K562 (cell line): Measurements from ENCODE around the gene SEMA3F. TPM values are rescaled to one million over a fixed set of nuclear protein-coding genes. Genes with fewer than 3 reads are reported as not detected.

Source experiments
- ATAC-seq: fragments of 200-7000 bp; cut with Tn5 transposase; 3 replicates; pipeline ENCODE4 v1.9.1; 2020; ENCODE audit warnings: moderate library complexity
- BruUV-seq: library from RNA; stranded (reverse); fragments of 400-500 nt; replicated peaks from 2 replicates; lab custom pipeline; 2021; lab: Mats Ljungman, UMichigan
- CTCF ChIA-PET: fragments of 300-600 bp; formaldehyde crosslinking; extraction: SDS; loops from one replicate; lab custom pipeline; 2021; ENCODE audit warnings: low intra/inter-chr PET ratio; lab: Yijun Ruan, JAX
- POLR2A ChIA-PET: fragments of 300-600, 350-650 bp; sonication (Branson Sonifier 250); formaldehyde crosslinking; extraction: SDS; loops from one replicate; lab custom pipeline; 2021; ENCODE audit warnings: antibody characterized with exemption, inconsistent platforms; lab: Yijun Ruan, JAX
- DNase-seq, 4 experiments: peaks; one replicate each; pipeline versions ENCODE4 v3.0.0 to v3.0.0-alpha.2; 2011 to 2018; ENCODE audit warnings: low spot score in 3 of 4, mixed read lengths in 3 of 4; ENCODE audit errors: extremely low read depth in 1 of 4
- FAIRE-seq: peaks from 2 replicates; lab custom pipeline; 2011; peaks lifted over from hg19 to GRCh38; lab: Jason Lieb, UNC
- H2AFZ ChIP-seq: 2 replicates; pipeline ENCODE4 v1.6.0; 2011; ENCODE audit warnings: low read depth, low read length, control low read depth, inconsistent platforms
- H3K27ac ChIP-seq: fragments of 200-600 bp; 3 replicates; pipeline ENCODE4 v1.8.0; 2011; ENCODE audit warnings: low read depth, mild to moderate bottlenecking, control low read depth, inconsistent platforms, low read length, moderate library complexity, mixed read lengths; ENCODE audit errors: extremely low read depth
- H3K27me3 ChIP-seq, 2 experiments: fragments of 300-600 bp in 1 of 2; 2 replicates in 1 of 2; 3 replicates in 1 of 2; pipeline versions ENCODE4 v1.6.0 to v1.8.0; 2011; ENCODE audit warnings: inconsistent platforms in 2 of 2, low read length in 2 of 2, mild to moderate bottlenecking in 1 of 2, mixed read lengths in 1 of 2, moderate library complexity in 1 of 2; ENCODE audit not compliant: control insufficient read depth in 2 of 2, insufficient read depth in 2 of 2
- H3K36me3 ChIP-seq: fragments of 300-600 bp; 3 replicates; pipeline ENCODE4 v1.8.0; 2011; ENCODE audit warnings: mild to moderate bottlenecking, low read length, inconsistent platforms; ENCODE audit not compliant: control insufficient read depth, insufficient read depth
- H3K4me1 ChIP-seq, 2 experiments: fragments of 200-600 bp in 1 of 2; replicated peaks in 1 of 2; 2 replicates in 1 of 2; 3 replicates in 1 of 2; pipeline versions ENCODE4 v1.5.1 to v1.8.0; 2011; ENCODE audit warnings: inconsistent platforms in 2 of 2, low read length in 2 of 2, mild to moderate bottlenecking in 1 of 2, mixed read lengths in 1 of 2, moderate library complexity in 1 of 2; ENCODE audit not compliant: control insufficient read depth in 2 of 2, insufficient read depth in 2 of 2
- H3K4me2 ChIP-seq: 2 replicates; pipeline ENCODE4 v1.6.1; 2011; ENCODE audit warnings: low read length, control low read depth, inconsistent platforms, mixed read lengths; ENCODE audit not compliant: insufficient read depth
- H3K4me3 ChIP-seq: fragments of 200-600 bp; sonication (generic), shearing (Covaris generic); 2 replicates; pipeline ENCODE4 v1.5.1; 2016; ENCODE audit warnings: control low read depth, inconsistent platforms
- H3K79me2 ChIP-seq: fragments of 200-600 bp; 3 replicates; pipeline ENCODE4 v1.8.0; 2011; ENCODE audit warnings: low read length, inconsistent platforms; ENCODE audit not compliant: control insufficient read depth, insufficient read depth
- H3K9ac ChIP-seq, 2 experiments: 2 replicates each; pipeline versions ENCODE4 v1.6.0 to v1.6.1; 2011; ENCODE audit warnings: low read depth in 2 of 2, low read length in 2 of 2, control low read depth in 1 of 2, inconsistent platforms in 1 of 2, mild to moderate bottlenecking in 1 of 2, mixed read lengths in 1 of 2; ENCODE audit not compliant: insufficient read depth in 1 of 2
- H3K9me1 ChIP-seq: one replicate; pipeline ENCODE4 v1.6.0; 2011; ENCODE audit warnings: inconsistent platforms, mild to moderate bottlenecking, low read length, moderate library complexity; ENCODE audit not compliant: control insufficient read depth, insufficient read depth
- H3K9me3 ChIP-seq: replicated peaks from 2 replicates; pipeline ENCODE4 v1.5.1; 2011; ENCODE audit warnings: low read depth, low read length, inconsistent platforms; ENCODE audit not compliant: control insufficient read depth, insufficient read depth
- H4K20me1 ChIP-seq: replicated peaks from 2 replicates; pipeline ENCODE4 v1.6.1; 2011; ENCODE audit warnings: low read length, inconsistent platforms, mixed read lengths; ENCODE audit not compliant: control insufficient read depth, insufficient read depth
- GATAD2B ChIP-seq: fragments of 450-650 bp; IDR thresholded peaks from 2 replicates; pipeline ENCODE4 v1.6.1; 2017; ENCODE audit warnings: mild to moderate bottlenecking, borderline replicate concordance
- HINFP ChIP-seq: fragments of 450-650 bp; conservative IDR thresholded peaks from 2 replicates; pipeline ENCODE4 v1.6.1; 2016; ENCODE audit warnings: missing genetic modification characterization, low read depth, mild to moderate bottlenecking, control low read depth, missing compliant biosample characterization
- PTBP1 ChIP-seq: fragments of 200-400 bp; formaldehyde crosslinking; IDR thresholded peaks from 2 replicates; pipeline ENCODE4 v1.6.1; 2017; ENCODE audit warnings: low read depth, low read length
- RBM17 ChIP-seq: fragments of 200-400 bp; formaldehyde crosslinking; IDR thresholded peaks from 2 replicates; pipeline ENCODE4 v1.6.1; 2017; ENCODE audit warnings: low read depth, mild to moderate bottlenecking, low read length, borderline replicate concordance
- RBM22 ChIP-seq: fragments of 200-400 bp; formaldehyde crosslinking; IDR thresholded peaks from 2 replicates; pipeline ENCODE4 v1.6.1; 2018; ENCODE audit warnings: low read length, low read depth; ENCODE audit not compliant: poor library complexity, severe bottlenecking
- SAP30 ChIP-seq: fragments of 200-600 bp; sonication (generic); IDR thresholded peaks from 2 replicates; pipeline ENCODE4 v1.6.1; 2012; ENCODE audit warnings: borderline replicate concordance, low read depth, mild to moderate bottlenecking, moderate library complexity, low read length, control low read depth, inconsistent platforms; ENCODE audit not compliant: insufficient read depth, poor library complexity, severe bottlenecking
- ZBTB5 ChIP-seq: fragments of 450-650 bp; IDR thresholded peaks from 2 replicates; pipeline ENCODE4 v1.6.1; 2017; ENCODE audit warnings: antibody characterized with exemption
- ZNF347 ChIP-seq: fragments of 450-650 bp; formaldehyde crosslinking; IDR thresholded peaks from 2 replicates; pipeline ENCODE4 v1.4.0; 2020; ENCODE audit warnings: low read depth, mild to moderate bottlenecking, moderate library complexity
- WGBS: fragments of 100-300 bp; shearing (Covaris generic); methylation state at CpG from one replicate; pipeline ENCODE4 v1.1.6; 2016; ENCODE audit warnings: low coverage, mixed read lengths; ENCODE audit not compliant: insufficient coverage; ENCODE audit errors: missing lambda C conversion rate; 5-methylcytosine and 5-hydroxymethylcytosine counted together
- in situ Hi-C: fragments of 300-500 bp; cut with MboI; formaldehyde crosslinking; loops from 4 replicates; pipeline ENCODE4 v1.15.0; 2018; ENCODE audit warnings: inconsistent platforms, mixed read lengths
- intact Hi-C: fragments of 100-400 bp; cut with micrococcal nuclease; formaldehyde crosslinking; loops from 2 replicates; pipeline ENCODE4 v1.14.2; 2022
- polyA plus RNA-seq, 8 experiments: library from polyadenylated mRNA; depleted of rRNA in 4 of 8; stranded (reverse) in 5 of 8; unstranded in 3 of 8; fragments of >200 nt; fragmentation: Nextera tagmentation in 2 of 8; fragmentation: Illumina TruSeq in 1 of 8; extraction: Ambion mirVana in 2 of 8; extraction: Trizol in 1 of 8; gene quantifications; 2 replicates each; pipeline versions ENCODE4 v1.2.1 to v1.2.3, GENCODE V29; 2011 to 2014; ENCODE audit warnings: inconsistent platforms in 1 of 8, missing spikeins in 1 of 8
- total RNA-seq, 7 experiments: library from RNA; depleted of rRNA in 6 of 7; stranded (reverse); fragments of >200 nt in 6 of 7; fragmentation: Illumina TruSeq in 2 of 7; extraction: Trizol in 2 of 7; gene quantifications; 2 replicates each; pipeline versions ENCODE4 v1.2.1 to v1.2.3, GENCODE V29; 2011 to 2021; ENCODE audit warnings: low replicate concordance in 1 of 7

Gene SEMA3F
- total and polyA plus RNA-seq, 9 of the 15 experiments (the other 6 are each of a cell fraction or from before 2014, with no cell fraction given), result 0.58 to 3.0 (median 2.0) TPM; not detected in 2

- TF ChIP-seq HINFP (tag), result no peak
- TF ChIP-seq ZBTB5, result no peak
- TF ChIP-seq PTBP1, result no peak
- TF ChIP-seq ZNF347 (CRISPR knock-in tag), result no peak
- no peak for TF ChIP-seq RBM17
- TF ChIP-seq SAP30, result no peak
These were observed 27.1 kb upstream of the SEMA3F start (continued) for GRCh38 chr3:50128001-50128400.

- no peaks in the 10 kb centered on the region for H4K20me1 ChIP-seq
- H3K4me3 ChIP-seq, result no peak overlapping the region
- no peak overlapping the region for H3K27ac ChIP-seq
- no peaks in the 10 kb centered on the region for H3K36me3 ChIP-seq
- CTCF ChIA-PET, result no interaction called here
- 10% methylated on average over 2 of the region's 2 CpGs for WGBS
- no peaks in the 10 kb centered on the region for H3K9me1 ChIP-seq
- FAIRE-seq (no peak), DNase-seq (no peak), ATAC-seq (no peak)
- peaks cover 0 to 7% of the 10 kb centered on the region in 2 experiments; a peak in 2 of 5 replicates for H3K27me3 ChIP-seq
- no TSS peak for BruUV-seq
- no peaks in the 10 kb centered on the region for H3K79me2 ChIP-seq
- peak overlapping the region in 1 of 2 experiments; percentile 17; a peak in 1 of 4 replicates for H3K9ac ChIP-seq
- peaks cover 0 to 14% of the 10 kb centered on the region in 2 experiments; a peak in 2 of 5 replicates for H3K4me1 ChIP-seq
- no peaks in the 10 kb centered on the region for H3K9me3 ChIP-seq
- POLR2A ChIA-PET, result interaction anchor here (0.6 to 0.8 kb wide), 2 partner anchors 55 to 859 kb away, joined by 3 to 4 read pairs; no protein-coding TSS in a partner anchor
- in situ Hi-C loops (no loop called here), intact Hi-C loops (no loop called here)
- H2AFZ ChIP-seq, result no peak overlapping the region
- H3K4me2 ChIP-seq, result no peak overlapping the region
- TF ChIP-seq GATAD2B (no peak), RBM22 (no peak)
These were observed 24.7 kb upstream of the SEMA3F start for GRCh38 chr3:50130436-50130835.
